Pancreas (tissue), 10 donors: ENCODE measurements around the gene ESRRA. TPM values are rescaled to one million over a fixed set of nuclear protein-coding genes. Genes with fewer than 3 reads are reported as not detected.

Experiments used
- ATAC-seq, 4 donors: fragments of 200-7000 bp; cut with Tn5 transposase; one replicate each; pipeline versions ENCODE4 v1.8.0 to v1.9.1; 2020; ENCODE audit warnings: mild to moderate bottlenecking in 4 of 4, moderate library complexity in 4 of 4
- DNase-seq, 6 donors: peaks; one replicate each; pipeline ENCODE4 v3.0.0-alpha.2; 2020
- FAIRE-seq: peaks from 2 replicates; lab custom pipeline; 2012; peaks lifted over from hg19 to GRCh38; lab: Jason Lieb, UNC
- H3K27ac ChIP-seq, 4 donors: fragments of 200-600 bp; sonication (generic); 1 replicate in 3 of 4; 2 replicates in 1 of 4; pipeline versions ENCODE4 v1.5.0 to v1.8.0; 2020
- H3K27me3 ChIP-seq, 4 donors: fragments of 200-600 bp; one replicate each; pipeline ENCODE4 v1.8.0; 2021
- H3K36me3 ChIP-seq, 3 donors: fragments of 200-600 bp; sonication (generic) in 1 of 3; one replicate each; pipeline versions ENCODE4 v1.5.0 to v1.8.0; 2020 to 2021
- H3K4me1 ChIP-seq, 3 donors: fragments of 200-600 bp; one replicate each; pipeline ENCODE4 v1.8.0; 2021
- H3K4me3 ChIP-seq, 4 donors: fragments of 200-600 bp; sonication (generic) in 2 of 4; one replicate each; pipeline versions ENCODE4 v1.5.0 to v1.8.0; 2020 to 2021
- H3K9me3 ChIP-seq, 4 donors: fragments of 200-600 bp; one replicate each; pipeline ENCODE4 v1.8.0; 2021
- CTCF ChIP-seq, 4 donors: fragments of 200-600 bp; sonication (generic) in 3 of 4; IDR thresholded peaks; one replicate each; pipeline versions ENCODE4 v1.5.0 to v1.8.0; 2021; ENCODE audit warnings: antibody characterized with exemption in 4 of 4
- WGBS, 2 donors: extraction: QIAGEN DNeasy Blood & Tissue Kit; methylation state at CpG; one replicate each; pipeline ENCODE4 v1.1.7; 2013; 5-methylcytosine and 5-hydroxymethylcytosine counted together
- intact Hi-C, 3 donors: fragments of 100-400 bp; cut with DNase I; formaldehyde crosslinking; loops; one replicate each; pipeline versions ENCODE4 v1.11.1 to v1.14.2; 2022
- polyA plus RNA-seq, 2 donors: library from polyadenylated mRNA; stranded (reverse); fragments of 200-250 nt; gene quantifications; one replicate each; pipeline ENCODE4 v1.2.3, GENCODE V29; 2013
- total RNA-seq, 6 donors: library from RNA; stranded (reverse); fragmentation: NEBNext Ultra II Directional in 4 of 6; extraction: Animal tissue kit (Norgen Biotek cat#: 25700) in 4 of 6; gene quantifications; one replicate each; pipeline versions ENCODE4 v1.2.1 to v1.2.4, GENCODE V29; 2021 to 2023
- donor health status: healthy with polysubstance abuse.
- donor health status: DM: no; HTN: no; CAD: no; lungs with moderate emphysema.
- donor health status: DM: no; HTN: no; CAD: no.
- donor health status: control.
- donor health status: control.
- donor health status: Bipolar disorder and iron deficiency.
- donor health status: DM: yes; HTN: yes; CAD: no.
- donor health status: DM: no; HTN: no; CAD: no.
- donor health status: DM: no; HTN: no; CAD: no.
- donor health status: DM: yes; HTN: yes; CAD: no.

The ESRRA gene
- total and polyA plus RNA-seq, 8 donors, result 28.0 to 62.3 (median 42.2) TPM

DNA sequence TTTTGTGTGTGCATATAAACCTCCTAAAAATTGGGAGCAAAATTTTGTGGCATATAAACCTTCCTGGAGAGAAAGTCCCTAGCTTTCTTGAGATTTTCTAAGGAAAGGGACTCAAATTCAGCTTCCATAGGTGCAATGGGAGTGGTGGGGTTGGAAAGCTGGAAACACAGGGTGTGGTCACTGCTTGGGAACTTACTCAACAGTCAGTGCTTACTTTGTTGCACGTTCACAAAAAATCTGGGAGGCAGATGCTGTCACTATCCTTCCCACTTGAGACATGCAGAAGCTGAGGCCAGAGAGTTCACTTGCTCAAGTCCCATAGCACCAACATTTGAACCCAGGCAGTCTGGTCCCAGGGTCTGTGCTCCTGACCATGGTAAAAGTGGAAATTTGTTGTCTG, 9.1 kb upstream of the ESRRA start:
- no peak overlapping the region for H3K4me3 ChIP-seq
- DNase-seq (no peak), FAIRE-seq (no peak), ATAC-seq (no peak)
- intact Hi-C loops, result loop anchor here in 2 of 3 donors (10.0 kb wide), 2 partner anchors 91 to 301 kb away; partner anchors contain the start of gene FERMT3 (in 1 of the 2)
- no peak overlapping the region for H3K27ac ChIP-seq
- no peaks in the 10 kb centered on the region for H3K36me3 ChIP-seq
- H3K27me3 ChIP-seq, result peaks cover 0 to 23% (median 13%) of the 10 kb centered on the region in 4 donors
- H3K4me1 ChIP-seq, result peaks cover 11 to 32% (median 18%) of the 10 kb centered on the region in 3 donors
- 45 to 61% methylated on average over 1 of the region's 1 CpG for WGBS, 2 donors
- TF ChIP-seq CTCF (IDR thresholded peaks at IDR 0.05), result no peak
- H3K9me3 ChIP-seq, result no peaks in the 10 kb centered on the region

GRCh38 chr11:64296830-64297698, 8.3 kb upstream of the ESRRA start:
- intact Hi-C loops, result loop anchor here in 2 of 3 donors (10.0 kb wide), 2 partner anchors 92 to 302 kb away; partner anchors contain the start of gene FERMT3 (in 1 of the 2)
- no peak for ATAC-seq
- Histone ChIP-seq H3K9me3 (no peaks in the 10 kb centered on the region), H3K36me3 (no peaks in the 10 kb centered on the region), H3K27ac (no peak overlapping the region), H3K4me1 (peaks cover 11 to 25% (median 13%) of the 10 kb centered on the region in 3 donors), H3K4me3 (no peak overlapping the region), H3K27me3 (peaks cover 0 to 23% (median 13%) of the 10 kb centered on the region in 4 donors)
- DNase-seq, result no peak
- 22 to 27% methylated on average over 27 to 34 of the region's 34 CpGs for WGBS, 2 donors
- TF ChIP-seq CTCF (IDR thresholded peaks at IDR 0.05), result no peak
- FAIRE-seq, result no peak

DNA sequence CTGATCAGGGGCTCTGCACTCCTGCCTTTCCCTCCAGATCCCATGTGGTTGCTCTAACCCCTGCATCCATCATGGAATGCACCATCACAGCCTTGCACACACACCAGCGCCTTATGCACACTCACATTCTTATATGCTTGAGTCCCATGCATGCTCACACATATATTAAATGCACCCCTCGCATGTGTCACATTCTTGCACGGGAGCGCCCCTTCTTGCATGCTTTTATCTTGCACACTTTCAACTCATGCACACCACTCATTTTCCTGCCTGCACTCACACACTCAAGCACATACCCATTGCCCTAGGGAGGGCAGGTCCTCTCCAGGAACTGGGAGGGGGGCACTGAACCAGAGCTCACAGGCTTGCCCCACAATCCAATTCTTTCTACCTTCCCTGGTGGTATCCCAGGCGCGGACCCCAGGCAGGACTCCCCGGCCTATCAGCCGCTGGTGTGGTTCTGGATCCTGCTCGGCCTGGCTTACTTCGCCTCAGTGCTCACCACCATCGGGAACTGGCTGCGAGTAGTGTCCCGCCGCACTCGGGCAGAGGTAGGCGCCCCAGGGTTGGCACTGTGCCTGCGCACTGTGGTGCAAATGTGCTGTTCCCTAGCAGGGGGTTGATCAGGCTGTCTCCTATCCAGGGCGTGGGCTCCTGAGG, 7.5 kb upstream of the ESRRA start:
- DNase-seq (peak in 2 of 6 donors; percentile 61 to 80), FAIRE-seq (no peak), ATAC-seq (no peak)
- peaks cover 0 to 21% (median 11%) of the 10 kb centered on the region in 4 donors for H3K27me3 ChIP-seq
- no peak for TF ChIP-seq CTCF (IDR thresholded peaks at IDR 0.05)
- no peaks in the 10 kb centered on the region for H3K36me3 ChIP-seq
- H3K9me3 ChIP-seq, result no peaks in the 10 kb centered on the region
- no peak overlapping the region for H3K27ac ChIP-seq
- WGBS, 2 donors, result 46 to 55% methylated on average over 18 of the region's 18 CpGs
- H3K4me3 ChIP-seq, result no peak overlapping the region
- peaks cover 10 to 21% (median 11%) of the 10 kb centered on the region in 3 donors for H3K4me1 ChIP-seq
- intact Hi-C loops, result loop anchor here in 2 of 3 donors (10.0 kb wide), 2 partner anchors 93 to 303 kb away; partner anchors contain the start of gene FERMT3 (in 1 of the 2)

GRCh38 chr11:64298966-64299846, 6.1 kb upstream of the ESRRA start:
- Histone ChIP-seq H3K36me3 (no peaks in the 10 kb centered on the region), H3K27me3 (peaks cover 0 to 21% (median 9%) of the 10 kb centered on the region in 4 donors), H3K4me3 (peak overlapping the region; percentile 14 to 46 (median 30)), H3K27ac (no peak overlapping the region), H3K9me3 (no peaks in the 10 kb centered on the region), H3K4me1 (peaks cover 10 to 24% (median 11%) of the 10 kb centered on the region in 3 donors)
- peak; percentile 46 to 65 (median 56) for ATAC-seq
- peak; percentile 59 to 89 (median 72) for DNase-seq
- FAIRE-seq, result no peak
- TF ChIP-seq CTCF (IDR thresholded peaks at IDR 0.05), result no peak
- intact Hi-C loops, result loop anchor here in 2 of 3 donors (10.0 kb wide), 2 partner anchors 94 to 304 kb away; partner anchors contain the start of gene FERMT3 (in 1 of the 2)
- 3% methylated on average over 49 to 60 of the region's 60 CpGs for WGBS, 2 donors
